Epithelial cell of esophagus (primary cell): ENCODE data around the gene IGSF23.
"Not testable (repeated sequence)": the region's sequence is repeated elsewhere in the genome, so short reads cannot be mapped to it uniquely, and the experiment has no call there.

ENCODE experiments used
- DNase-seq: peaks from one replicate; pipeline ENCODE4 v3.0.0; 2010; ENCODE audit warnings: low read depth
- H3K4me3 ChIP-seq: 2 replicates; pipeline ENCODE4 v1.5.1; 2011; ENCODE audit warnings: mild to moderate bottlenecking, low read length, control low read depth
- TF ChIP-seq, protein P1 (sequence below): IDR thresholded peaks from 2 replicates; pipeline ENCODE4 v1.5.1; 2011; ENCODE audit warnings: low read depth, mild to moderate bottlenecking, low read length, control low read depth, inconsistent platforms; ENCODE audit not compliant: insufficient read depth; ENCODE audit errors: missing control alignments

Gene IGSF23

DNA sequence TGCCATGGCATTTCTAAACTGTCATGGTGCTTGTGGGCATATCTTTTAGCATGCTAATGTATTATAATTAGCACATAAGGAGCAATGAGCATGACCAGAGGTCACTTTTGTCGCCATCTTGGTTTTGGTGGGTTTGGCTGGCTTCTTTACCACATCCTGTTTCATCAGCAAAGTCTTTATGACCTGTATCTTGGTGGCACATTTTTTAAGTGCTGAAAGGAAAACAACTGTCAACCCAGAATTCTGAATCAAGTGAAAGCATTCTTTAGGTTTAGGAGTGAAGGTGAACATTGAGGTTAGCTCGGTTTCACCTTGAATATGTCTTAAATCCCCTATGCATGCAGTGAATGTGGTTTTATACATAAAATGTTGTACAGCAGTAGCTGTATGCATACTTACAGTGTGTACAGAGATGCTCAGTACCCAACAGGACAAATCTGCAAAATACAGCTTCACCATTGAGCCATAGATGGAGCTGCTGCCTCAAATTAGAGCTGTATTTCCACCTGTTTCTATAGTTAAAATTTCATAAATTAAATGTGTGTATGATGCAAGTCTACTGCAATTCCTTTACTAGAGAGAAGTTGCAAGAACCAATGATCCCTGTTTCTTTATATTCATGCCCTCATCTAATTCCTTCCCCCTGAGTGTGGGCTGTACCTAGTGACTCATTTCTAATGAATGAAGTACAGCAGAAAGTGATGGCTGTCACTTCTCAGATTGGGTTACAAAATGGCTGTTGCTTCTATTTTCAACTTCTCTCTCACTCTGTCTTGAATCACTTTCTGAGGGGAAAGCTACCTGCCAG is 25.2 kb upstream of the IGSF23 start:
- no peak overlapping the region for H3K4me3 ChIP-seq
- DNase-seq, result peak; percentile 89
- TF ChIP-seq, protein P1, sequence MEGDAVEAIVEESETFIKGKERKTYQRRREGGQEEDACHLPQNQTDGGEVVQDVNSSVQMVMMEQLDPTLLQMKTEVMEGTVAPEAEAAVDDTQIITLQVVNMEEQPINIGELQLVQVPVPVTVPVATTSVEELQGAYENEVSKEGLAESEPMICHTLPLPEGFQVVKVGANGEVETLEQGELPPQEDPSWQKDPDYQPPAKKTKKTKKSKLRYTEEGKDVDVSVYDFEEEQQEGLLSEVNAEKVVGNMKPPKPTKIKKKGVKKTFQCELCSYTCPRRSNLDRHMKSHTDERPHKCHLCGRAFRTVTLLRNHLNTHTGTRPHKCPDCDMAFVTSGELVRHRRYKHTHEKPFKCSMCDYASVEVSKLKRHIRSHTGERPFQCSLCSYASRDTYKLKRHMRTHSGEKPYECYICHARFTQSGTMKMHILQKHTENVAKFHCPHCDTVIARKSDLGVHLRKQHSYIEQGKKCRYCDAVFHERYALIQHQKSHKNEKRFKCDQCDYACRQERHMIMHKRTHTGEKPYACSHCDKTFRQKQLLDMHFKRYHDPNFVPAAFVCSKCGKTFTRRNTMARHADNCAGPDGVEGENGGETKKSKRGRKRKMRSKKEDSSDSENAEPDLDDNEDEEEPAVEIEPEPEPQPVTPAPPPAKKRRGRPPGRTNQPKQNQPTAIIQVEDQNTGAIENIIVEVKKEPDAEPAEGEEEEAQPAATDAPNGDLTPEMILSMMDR, result peak; percentile 49

- no peak overlapping the region for H3K4me3 ChIP-seq
- DNase-seq, result no peak
- TF ChIP-seq, protein P1, result no peak
These were observed 24.6 kb upstream of the IGSF23 start for GRCh38 chr19:44588771-44589112.

DNA sequence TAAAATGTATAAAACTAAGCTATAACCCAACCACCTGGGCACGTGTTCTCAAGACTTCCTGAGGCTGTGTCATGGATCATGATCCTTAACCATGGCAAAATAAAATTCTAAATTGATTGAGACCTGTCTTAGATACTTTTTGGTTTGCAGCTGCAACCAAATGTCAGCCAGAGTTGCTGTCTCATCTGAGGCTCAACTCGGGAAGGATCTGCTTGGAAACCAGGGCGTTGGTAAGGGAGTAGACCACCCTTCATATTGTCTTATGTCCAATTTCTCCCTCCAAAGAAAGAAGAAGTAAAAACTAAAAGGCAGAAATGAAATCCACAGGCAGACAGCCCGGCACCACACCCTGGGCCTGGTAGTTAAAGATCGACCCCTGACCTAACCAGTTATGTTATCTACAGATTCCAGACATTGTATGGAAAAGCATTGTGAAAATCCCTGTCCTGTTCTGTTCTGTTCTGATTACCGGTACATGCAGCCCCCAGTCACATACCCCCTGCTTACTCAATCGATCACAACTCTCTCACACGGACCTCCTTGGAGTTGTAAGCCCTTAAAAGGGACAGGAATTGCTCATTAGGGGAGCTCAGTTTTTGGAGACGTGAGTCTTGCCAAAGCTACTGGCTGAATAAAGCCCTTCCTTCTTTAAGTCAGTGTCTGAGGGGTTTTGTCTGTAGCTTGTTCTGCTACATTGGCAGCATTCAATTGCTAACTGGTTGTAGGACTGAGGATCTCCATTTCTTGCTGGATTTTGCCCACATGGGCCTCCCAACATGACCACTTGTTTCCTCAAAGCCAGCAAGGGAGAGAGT is 22.9 kb upstream of the IGSF23 start:
- DNase-seq, result no peak
- TF ChIP-seq, protein P1, result no peak
- no peak overlapping the region for H3K4me3 ChIP-seq

DNA sequence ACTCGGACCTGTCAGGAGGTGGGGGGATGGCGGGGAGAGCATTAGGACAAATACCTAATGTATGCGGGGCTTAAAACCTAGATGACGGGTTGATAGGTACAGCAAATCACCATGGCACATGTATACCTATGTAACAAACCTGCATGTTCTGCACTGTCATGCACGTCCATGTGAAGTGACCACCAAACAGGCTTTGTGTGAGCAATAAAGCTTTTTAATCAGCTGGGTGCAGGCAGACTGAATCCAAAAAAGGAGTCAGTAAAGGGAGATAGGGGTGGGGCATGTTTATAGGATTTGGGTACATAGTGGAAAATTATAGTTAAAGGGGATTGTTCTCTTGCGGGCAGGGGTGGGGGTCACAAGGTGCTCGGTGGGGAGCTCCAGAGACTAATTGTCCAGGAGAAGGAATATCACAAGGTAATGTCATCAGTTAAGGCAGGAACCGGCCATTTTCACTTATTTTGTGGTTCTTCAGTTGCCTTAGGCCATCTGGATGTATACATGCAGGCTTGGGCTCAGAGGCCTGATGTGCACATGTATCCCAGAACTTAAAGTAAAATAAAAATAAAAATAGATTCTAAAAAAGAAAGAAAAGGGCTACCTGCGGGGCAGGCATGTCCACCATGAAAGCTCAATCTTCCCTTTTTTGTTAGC is 21.9 kb upstream of the IGSF23 start:
- not testable (repeated sequence) for H3K4me3 ChIP-seq, DNase-seq

GRCh38 chr19:44592451-44592890 is 20.9 kb upstream of the IGSF23 start:
- TF ChIP-seq, protein P1, result no peak
- H3K4me3 ChIP-seq, result no peak overlapping the region
- DNase-seq, result peak; percentile 61

GRCh38 chr19:44593294-44593693 is 20.1 kb upstream of the IGSF23 start:
- H3K4me3 ChIP-seq, result no peak overlapping the region
- no peak for DNase-seq
- TF ChIP-seq, protein P1, result no peak

GRCh38 chr19:44593866-44594266 is 19.5 kb upstream of the IGSF23 start:
- not testable (repeated sequence) for DNase-seq, H3K4me3 ChIP-seq
